Glomerular endothelial cell (primary cell): ENCODE data around the gene ST6GALNAC6. TPM values are rescaled to one million over a fixed set of nuclear protein-coding genes. Genes with fewer than 3 reads are reported as not detected.
"Not testable (repeated sequence)": the region's sequence is repeated elsewhere in the genome, so short reads cannot be mapped to it uniquely, and the experiment has no call there.

ENCODE experiments used
- DNase-seq: peaks from one replicate; pipeline ENCODE4 v3.0.0-alpha.2; 2011; ENCODE audit warnings: low read depth, low spot score; ENCODE audit errors: extremely low read depth
- total RNA-seq: library from RNA; depleted of rRNA; stranded (reverse); fragments of >200 nt; gene quantifications from 2 replicates; pipeline ENCODE4 v1.2.3, GENCODE V29; 2015

Gene ST6GALNAC6
- total RNA-seq, 1 donor from 2014 or later: 72.0 TPM

DNA sequence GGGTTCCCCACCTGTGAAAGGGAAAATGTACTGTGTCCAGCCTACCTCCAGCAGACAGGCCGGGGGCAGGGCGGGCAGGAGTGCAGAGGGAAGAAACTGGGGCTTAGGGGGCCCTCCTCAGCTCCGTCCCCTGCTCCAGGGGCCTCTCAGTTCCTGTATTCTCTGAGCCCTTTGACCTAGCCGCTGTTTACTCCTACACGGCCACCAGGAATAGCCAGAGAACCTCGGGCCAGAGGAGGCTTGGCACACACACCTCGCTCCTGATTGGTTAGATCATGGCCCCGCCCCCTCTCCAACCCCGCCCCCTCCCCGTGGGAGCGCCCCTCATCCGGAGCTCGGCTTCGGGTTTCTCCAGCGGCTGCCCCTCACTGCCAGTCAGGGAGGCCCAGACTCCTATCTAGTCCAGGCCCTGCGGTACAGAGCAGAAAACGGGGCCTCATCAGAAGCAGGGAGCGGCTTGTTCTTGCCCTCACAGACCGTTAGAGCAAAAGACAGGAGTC lies 2.2 kb downstream of the ST6GALNAC6 start:
- no peak for DNase-seq

DNA sequence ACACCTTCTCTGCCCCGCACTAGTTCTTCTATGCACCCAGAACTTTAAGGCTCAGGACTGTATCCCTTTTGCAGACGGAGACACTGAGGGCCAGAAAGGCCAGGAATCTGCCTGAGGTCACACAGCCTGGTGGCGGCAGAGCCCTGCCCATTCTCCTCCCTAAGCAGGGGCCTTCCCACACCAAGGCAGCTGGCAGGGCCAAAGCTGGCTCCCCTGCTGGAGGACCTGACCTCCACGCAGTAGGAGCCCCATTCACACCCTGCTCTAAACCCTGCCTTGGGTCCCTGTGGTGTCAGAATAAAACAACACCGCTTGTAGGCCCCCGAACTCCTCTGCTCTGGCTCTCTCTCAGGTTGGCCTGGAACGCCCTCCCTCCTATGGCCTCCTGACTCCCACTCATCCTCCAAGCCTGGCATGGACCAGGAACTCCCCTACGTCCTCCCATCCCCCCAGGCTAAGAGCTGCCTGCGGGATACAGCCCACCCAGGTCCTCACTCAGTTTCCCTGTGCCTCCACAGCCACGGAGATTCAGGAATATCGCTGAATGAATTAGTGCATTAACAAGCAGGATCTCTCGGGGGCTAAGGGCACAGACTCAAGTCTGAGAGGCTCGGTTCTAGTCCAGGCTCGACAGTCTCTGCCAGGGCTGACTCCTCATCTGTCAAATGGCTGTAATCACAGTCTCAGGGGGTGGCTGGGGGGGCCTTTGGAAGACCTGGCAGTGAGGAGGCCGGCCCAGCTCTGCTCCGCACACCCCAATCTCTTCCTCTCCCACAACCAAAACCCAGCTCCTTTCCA lies 2.8 kb downstream of the ST6GALNAC6 start:
- no peak for DNase-seq

DNA sequence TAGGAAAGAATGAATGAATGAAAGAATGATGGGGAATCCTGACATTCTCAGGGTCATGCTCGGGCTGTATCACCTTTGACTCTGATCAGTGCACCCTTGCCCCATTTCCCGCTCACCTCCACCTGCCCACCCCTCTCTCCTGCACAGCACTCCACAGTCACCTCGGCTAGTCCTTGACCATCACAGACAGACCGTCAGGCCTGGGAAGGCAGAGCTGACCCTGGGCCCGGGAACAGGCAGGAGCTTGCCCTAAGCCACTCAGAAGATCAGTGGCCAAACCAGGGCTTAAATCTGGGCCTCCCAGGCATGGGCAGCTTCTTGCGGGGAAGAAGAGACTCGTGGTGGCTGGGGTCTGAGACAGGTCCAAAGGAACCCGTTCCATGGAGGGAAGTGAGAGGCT lies 3.6 kb downstream of the ST6GALNAC6 start:
- no peak for DNase-seq

DNA sequence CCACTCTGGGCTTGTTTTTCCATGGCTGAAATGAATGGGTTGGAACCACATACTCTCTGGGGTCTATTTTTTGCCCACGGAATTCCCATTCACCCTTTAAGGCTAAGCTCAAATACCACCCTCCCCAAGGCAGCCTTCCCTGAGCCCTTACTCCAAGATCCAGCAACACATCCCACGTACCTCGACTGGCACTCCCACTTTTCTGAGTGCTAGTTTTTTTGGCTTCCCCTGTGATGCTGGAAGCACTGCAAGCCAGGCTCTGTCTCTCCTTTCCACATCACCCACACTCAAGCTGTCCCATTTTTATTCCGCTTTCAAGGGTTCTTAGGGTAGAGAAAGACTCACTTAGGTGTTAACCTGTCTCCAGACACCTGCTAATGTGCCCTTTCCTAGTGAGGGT lies 6.0 kb downstream of the ST6GALNAC6 start:
- DNase-seq: no peak

DNA sequence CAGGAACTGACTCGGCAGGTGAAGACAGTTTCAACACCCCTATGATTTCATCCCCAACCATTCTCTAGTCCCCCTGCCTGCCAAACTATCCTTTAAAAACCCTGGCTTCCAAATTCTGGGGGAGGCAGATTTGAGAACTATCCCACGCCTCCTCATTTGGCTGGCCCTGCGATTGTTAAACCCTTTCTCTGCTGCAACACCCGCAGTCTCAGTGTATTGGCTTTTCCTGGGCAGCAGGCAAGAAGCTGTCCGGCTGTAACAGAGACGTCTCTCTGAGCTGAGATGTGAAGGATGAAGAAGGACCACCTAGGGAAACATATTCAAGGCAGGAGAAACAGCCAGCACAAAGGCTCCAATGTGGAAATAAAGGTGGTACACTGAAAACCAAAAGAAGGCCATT lies 6.6 kb downstream of the ST6GALNAC6 start:
- DNase-seq: no peak

DNA sequence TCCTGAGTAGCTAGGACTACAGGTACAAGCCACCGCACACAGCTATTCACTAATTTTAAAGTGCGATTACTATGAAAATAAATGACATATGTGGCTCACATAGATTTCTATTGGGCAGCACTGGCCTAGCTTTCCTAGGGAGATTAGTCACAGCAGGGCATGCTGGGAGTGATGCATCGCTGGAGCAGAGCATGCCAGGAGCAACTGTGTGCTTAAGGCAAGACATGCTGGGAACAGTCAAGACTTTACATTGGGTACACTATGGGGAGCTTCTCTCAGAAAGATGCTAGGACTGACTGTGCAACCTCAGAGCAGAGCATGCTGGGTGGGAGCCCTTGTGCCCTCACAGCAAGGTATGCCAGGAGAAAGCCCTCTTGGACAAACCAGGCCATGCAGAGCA lies 9.3 kb downstream of the ST6GALNAC6 start:
- DNase-seq: no peak

DNA sequence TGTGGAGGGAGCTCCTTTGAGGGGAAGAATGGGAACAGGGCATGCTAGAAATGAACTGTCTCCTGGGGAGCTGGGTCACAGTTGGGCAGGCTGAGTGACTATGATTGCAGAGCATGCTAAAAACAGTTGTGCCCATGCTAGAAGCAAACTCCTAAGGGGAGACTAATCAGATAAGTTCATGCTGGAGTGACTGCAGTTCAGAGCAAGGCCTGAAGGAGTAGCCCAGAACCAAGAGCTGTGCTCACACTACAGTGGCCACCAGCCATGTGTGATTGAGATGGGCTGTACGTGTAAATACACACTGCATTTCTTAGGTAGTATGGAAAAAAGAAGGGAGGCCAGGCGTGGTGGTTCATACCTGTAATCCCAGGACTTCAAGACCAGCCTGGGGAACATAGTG lies 11.6 kb downstream of the ST6GALNAC6 start:
- DNase-seq: no peak

GRCh38 chr9:127886401-127886972 lies 12.9 kb downstream of the ST6GALNAC6 start:
- no peak for DNase-seq

- no peak for DNase-seq
Measured at GRCh38 chr9:127885508-127886281, 13.7 kb downstream of the ST6GALNAC6 start.

DNA sequence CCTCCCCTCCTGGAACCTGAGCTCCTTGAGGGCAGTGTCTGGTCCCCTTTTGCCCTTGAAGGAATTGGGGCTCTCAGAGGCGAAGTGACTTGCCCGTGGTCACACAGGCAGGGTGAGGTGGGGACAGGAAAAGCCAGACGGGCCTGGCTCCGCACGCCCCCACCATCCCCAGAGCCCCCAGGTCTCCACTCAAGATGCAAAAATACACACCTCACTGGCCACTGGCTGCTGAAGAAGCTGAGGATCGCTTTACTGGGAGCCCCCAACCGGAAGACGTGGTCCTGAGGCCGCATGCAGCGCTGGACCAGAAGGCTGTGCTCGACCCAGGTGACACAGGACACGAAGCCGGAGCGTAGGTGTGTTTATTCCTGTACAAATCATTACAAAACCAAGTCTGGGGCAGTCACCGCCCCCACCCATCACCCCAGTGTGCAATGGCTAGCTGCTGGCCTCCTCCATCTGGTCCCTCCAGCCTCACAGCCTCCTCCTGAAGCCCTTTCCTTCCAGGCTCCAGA lies 14.4 kb downstream of the ST6GALNAC6 start:
- DNase-seq: no peak

- DNase-seq: no peak
Measured at GRCh38 chr9:127884427-127884911, 14.9 kb downstream of the ST6GALNAC6 start.

- DNase-seq: no peak
Measured at GRCh38 chr9:127883959-127884358, 15.4 kb downstream of the ST6GALNAC6 start.

DNA sequence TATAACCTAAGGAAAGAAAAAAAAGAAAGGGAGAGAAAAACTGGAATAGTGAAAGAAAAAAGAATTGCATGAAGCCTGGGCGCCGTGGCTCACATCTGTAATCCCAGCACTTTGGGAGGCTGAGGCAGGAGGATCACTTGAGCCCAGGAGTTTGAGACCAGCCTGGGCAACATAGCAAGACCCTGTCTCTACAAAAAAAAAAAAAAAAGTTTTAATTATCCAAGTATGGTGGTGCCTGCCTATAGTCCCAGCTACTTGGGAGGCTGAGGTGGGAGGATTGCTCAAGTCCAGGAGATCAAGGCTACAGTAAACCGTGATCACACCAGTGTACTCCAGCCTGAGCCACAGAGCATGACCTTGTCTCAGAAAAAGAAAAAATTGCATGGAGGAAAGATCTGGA lies 17.7 kb downstream of the ST6GALNAC6 start:
- not testable (repeated sequence) for DNase-seq

DNA sequence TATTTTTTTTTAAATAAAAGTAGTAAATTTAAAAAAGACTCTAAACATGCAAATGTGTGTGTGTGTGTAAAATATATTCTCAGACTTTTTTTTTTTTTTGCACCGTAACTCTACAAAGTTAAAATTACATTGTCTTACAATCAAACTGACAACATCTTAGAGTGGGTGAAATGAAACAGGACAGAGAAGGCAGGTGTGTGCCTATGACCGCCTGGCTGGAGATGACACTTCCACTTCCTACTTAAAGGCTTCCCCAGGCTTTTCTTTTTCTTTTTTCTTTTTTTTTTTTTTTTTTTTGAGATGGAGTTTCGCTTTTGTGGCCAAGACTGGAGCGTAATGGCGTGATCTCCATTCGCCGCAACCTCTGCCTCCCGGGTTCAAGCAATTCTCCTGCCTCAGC lies 19.3 kb downstream of the ST6GALNAC6 start:
- DNase-seq: no peak

DNA sequence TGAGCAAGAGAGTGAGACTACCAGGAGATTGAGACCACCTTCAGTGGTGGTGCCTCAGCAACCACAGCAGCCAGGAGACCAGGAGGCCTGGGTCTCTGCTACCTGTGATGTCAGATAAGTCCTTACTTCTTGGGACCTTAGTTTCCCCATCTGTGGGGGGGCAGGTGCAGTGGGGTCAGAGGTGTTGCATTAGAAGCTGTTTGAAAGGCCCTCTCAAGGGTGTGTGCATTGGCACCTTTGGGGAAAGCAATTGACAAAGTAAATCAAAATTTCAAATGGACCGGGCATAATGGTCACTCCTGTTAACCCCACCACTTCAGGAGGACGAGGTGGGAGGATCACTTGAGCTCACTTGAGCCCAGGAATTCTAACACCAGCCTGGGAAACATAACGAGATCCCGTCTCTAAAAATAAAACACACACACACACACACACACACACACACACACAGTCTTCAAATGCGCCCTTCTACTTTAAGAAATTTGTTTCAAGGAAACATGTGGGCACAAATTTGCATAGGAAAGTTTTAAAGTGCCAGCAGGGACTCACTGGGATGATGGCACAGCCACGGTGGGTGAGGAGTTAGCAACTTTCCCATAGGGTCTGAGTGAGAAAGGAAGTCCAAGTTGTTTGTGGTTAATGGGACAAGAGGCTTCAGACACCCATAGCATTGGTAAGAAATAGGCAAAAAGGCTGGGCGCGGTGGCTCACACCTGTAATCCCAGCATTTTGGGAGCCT lies 20.6 kb downstream of the ST6GALNAC6 start:
- DNase-seq: no peak

DNA sequence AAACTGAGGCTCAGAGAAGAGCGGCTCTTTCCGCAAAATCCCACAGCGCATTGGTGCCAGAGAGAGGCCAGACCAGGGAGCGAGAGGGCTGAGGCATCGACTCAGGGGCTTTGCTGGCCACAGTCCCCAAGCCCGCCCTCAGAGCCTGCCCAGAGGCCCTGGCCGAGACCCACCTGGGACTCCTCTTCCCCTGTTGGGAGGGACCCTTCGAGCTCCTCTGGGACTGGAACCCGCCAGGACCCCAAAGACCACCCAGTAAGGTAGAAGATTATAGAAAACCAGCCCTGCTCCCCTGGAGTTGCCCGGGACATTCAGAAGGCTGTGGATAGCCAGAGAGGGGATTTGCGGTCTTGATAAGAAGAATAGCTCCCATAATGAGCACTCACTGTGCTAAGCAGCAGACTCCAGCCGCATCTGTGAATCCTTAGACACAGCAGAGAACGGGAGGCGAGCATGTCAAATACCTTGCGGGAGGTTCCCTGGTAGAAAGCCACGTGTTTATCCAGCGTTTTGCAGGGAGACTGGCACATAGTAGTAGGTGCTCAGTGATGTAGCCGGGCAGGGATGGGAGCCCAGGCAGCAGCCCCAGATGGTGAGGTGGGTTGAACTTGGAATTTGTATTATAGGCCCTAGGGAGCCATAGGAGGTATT lies 21.3 kb downstream of the ST6GALNAC6 start:
- no peak for DNase-seq

DNA sequence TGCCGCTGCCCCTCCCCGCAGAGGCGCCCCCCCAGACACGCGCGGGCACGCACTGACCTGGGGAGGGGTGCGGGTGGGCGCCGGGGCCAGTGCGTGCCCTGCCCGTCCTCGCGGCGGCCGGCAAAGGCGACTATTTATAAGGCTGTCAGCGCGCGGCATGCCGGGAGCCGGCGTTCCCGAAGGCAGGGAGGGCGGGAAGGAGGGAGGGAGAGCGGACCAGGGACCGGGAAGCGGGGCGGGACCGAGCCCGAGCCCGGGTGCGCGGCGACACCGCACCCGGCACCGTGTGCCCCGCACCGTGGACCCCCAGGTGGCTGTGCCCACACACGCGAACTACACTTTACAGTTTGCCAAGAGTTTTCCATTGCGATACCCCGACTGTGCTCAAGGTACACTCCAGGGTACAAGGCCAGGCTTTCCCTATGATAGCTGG lies 21.8 kb downstream of the ST6GALNAC6 start, which contains the start of gene AK1:
AK1 (minus strand) TSS at position 110 of the 433 bp plus-strand sequence. CDS start 3,058 bp downstream, outside the sequence.
- DNase-seq: no peak

GRCh38 chr9:127876764-127877562 lies 22.4 kb downstream of the ST6GALNAC6 start:
- DNase-seq: no peak
